GM12892 (cell line): ENCODE data around the gene MAX.

Experiments used
- POLR2A ChIP-seq: IDR thresholded peaks from 2 replicates; pipeline ENCODE4 v1.6.1; 2011; ENCODE audit warnings: low read depth, low read length, control low read depth
- POLR2AphosphoS5 ChIP-seq: IDR thresholded peaks from 2 replicates; pipeline ENCODE4 v1.6.1; 2011; ENCODE audit warnings: low read depth, low read length, control low read depth
- TAF1 ChIP-seq: IDR thresholded peaks from 2 replicates; pipeline ENCODE4 v1.6.1; 2011; ENCODE audit warnings: low read depth, mild to moderate bottlenecking, control low read depth, low read length, borderline replicate concordance

- no peak for TF ChIP-seq POLR2A
- TF ChIP-seq TAF1, result no peak
- no peak for TF ChIP-seq POLR2AphosphoS5
These were observed 23.1 kb downstream of the MAX start for GRCh38 chr14:65079201-65079600.
